ENCODE data around the gene IL37.

GRCh38 chr2:112967023-112967422 is 56.1 kb downstream of the IL37 start:
- TF ChIP-seq POU2F2 (IDR thresholded peaks at IDR 0.05; ENCODE audit: low read depth, low read length), result no peak
- no peak for TF ChIP-seq POLR2A (IDR thresholded peaks at IDR 0.05; ENCODE audit: low read depth, low read length)
- no peak for TF ChIP-seq POLR2AphosphoS5 (IDR thresholded peaks at IDR 0.05; ENCODE audit: low read depth, low read length)
- no peak for TF ChIP-seq SPI1 (IDR thresholded peaks at IDR 0.05; ENCODE audit: low read depth, low read length)
